Measurements from ENCODE around the gene ARHGAP1.

GRCh38 chr11:46675288-46675851 is 25.0 kb downstream of the ARHGAP1 start:
- no peak for TF ChIP-seq EZH2 (IDR thresholded peaks at IDR 0.05; ENCODE audit: borderline replicate concordance, low read depth, low read length, severe bottlenecking)
- TF ChIP-seq, protein P1, sequence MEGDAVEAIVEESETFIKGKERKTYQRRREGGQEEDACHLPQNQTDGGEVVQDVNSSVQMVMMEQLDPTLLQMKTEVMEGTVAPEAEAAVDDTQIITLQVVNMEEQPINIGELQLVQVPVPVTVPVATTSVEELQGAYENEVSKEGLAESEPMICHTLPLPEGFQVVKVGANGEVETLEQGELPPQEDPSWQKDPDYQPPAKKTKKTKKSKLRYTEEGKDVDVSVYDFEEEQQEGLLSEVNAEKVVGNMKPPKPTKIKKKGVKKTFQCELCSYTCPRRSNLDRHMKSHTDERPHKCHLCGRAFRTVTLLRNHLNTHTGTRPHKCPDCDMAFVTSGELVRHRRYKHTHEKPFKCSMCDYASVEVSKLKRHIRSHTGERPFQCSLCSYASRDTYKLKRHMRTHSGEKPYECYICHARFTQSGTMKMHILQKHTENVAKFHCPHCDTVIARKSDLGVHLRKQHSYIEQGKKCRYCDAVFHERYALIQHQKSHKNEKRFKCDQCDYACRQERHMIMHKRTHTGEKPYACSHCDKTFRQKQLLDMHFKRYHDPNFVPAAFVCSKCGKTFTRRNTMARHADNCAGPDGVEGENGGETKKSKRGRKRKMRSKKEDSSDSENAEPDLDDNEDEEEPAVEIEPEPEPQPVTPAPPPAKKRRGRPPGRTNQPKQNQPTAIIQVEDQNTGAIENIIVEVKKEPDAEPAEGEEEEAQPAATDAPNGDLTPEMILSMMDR (IDR thresholded peaks at IDR 0.05; ENCODE audit: extremely low read depth in 1 of 2, insufficient read depth in 1 of 2, low read depth in 1 of 2, low read length in 2 of 2), result no peak
- no peak for TF ChIP-seq MYC (IDR thresholded peaks at IDR 0.05; ENCODE audit: low read depth, low read length)
